Activated CD4-positive, CD25-positive, alpha-beta regulatory T cell treated with anti-CD3 and anti-CD28 coated beads, Interleukin-2, amount 50 U/mL, for 16 hours (primary cell): ENCODE measurements around the gene SERPINF2.
"Not testable (repeated sequence)": the region's sequence is repeated elsewhere in the genome, so short reads cannot be mapped to it uniquely, and the experiment has no call there.

Source experiments
- DNase-seq: peaks from one replicate; pipeline ENCODE4 v3.0.0-alpha.2; 2020; ENCODE audit warnings: low read depth, low spot score

Gene SERPINF2

GRCh38 chr17:1789936-1790335 lies 47.3 kb downstream of the SERPINF2 start:
- no peak for DNase-seq

DNA sequence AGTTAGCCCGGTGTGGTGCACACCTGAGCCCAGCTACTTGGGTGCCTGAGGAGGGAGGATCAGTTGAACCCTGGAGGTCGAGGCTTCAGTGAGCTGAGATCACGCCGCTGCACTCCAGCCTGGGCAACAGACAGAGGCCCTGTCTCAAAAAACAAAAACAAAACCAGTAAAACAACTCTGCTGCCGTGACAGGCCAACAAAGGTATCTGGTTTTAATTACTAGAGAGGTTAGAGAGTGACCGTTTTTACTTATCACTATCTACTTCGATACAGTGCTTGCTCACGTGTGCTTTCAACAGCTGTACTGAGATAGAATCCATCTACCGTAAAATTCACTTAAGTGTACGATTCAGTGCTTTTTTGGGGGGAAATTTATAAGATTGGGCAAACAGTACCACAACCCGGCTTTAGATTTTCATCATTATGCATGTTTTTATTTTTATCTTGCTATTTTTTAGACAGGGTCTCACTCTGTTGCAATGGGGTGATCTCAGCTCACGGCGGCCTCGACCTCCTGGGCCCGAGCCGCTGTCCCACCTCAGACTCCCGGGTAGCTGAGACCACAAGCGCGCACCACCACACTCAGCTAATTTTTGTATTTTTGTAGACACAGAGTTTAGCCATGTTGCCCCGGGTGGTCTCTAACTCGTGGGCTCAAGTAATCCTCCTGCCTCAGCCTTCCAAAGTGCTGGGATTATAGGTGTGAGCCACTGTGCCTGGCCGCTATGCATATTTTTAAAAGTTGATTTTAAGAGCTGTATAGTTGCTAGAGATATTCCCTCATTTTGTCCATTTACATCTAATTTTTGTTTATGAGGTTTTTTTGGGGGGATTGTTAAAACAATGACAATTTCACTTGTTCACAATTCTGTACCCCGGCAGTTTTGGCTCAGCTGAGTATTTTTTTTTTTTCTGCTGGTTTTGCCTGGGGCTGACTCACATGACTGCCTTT lies 50.1 kb downstream of the SERPINF2 start:
- DNase-seq, result no peak

- no peak for DNase-seq
These were observed 50.8 kb downstream of the SERPINF2 start for GRCh38 chr17:1793447-1793806.

- no peak for DNase-seq
These were observed 54.1 kb downstream of the SERPINF2 start for GRCh38 chr17:1796800-1797199.

DNA sequence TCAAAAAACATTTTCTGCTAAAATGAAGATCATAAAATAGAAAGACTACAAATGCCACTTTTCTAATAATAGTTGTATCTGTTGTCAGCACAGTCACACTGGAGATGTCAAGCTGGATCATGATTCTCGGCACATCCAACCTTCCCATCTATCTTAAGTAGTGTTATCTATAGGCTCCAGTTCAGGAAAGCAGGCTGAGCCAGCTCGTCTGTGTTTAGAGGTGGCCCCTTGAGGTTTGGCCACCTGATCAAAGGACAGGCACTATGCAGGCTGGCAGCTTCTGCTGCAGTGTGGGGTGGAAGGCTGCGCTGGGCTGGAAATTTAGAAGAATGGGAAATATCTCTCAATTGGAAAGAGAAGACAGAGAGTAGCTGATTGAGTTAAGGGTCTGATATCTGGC lies 54.7 kb downstream of the SERPINF2 start:
- DNase-seq, result no peak

DNA sequence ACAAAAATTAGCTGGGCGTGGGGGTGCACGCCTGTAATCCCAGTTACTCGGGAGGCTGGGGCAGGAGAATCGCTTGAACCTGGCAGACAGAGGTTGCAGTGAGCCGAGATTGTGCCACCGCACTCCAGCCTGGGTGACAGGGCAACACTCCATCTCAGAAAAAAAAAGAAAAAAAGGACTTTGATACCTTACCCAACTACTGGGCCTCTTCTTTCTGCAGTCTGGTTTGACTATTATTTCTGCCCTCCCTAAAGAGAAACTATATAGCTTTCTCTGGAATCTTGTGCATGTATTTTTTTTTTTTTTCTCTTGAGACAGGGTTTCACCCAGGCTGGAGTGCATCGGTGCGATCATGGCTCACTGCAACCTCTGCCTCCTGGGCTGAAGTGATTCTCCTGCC lies 55.2 kb downstream of the SERPINF2 start:
- DNase-seq, result not testable (repeated sequence)

DNA sequence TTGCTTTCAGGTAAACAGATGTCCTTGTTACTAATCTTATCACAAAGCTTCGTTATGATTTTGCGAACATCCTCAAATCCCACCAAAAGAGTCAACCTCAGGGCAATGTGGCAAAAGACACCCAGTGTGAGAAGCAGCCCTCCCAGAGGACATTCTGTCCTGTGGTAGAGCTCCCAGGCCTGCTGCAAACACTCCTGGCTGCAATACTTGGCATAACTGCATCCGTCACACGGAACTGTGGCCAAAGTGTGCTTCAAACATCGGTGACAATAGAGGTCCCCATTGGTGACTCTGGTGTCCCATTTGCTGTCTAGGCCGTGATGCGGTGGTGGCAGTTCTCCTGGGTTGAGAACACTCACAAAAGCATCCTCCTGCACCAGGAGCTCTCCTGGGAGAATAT lies 57.6 kb downstream of the SERPINF2 start:
- DNase-seq, result no peak

DNA sequence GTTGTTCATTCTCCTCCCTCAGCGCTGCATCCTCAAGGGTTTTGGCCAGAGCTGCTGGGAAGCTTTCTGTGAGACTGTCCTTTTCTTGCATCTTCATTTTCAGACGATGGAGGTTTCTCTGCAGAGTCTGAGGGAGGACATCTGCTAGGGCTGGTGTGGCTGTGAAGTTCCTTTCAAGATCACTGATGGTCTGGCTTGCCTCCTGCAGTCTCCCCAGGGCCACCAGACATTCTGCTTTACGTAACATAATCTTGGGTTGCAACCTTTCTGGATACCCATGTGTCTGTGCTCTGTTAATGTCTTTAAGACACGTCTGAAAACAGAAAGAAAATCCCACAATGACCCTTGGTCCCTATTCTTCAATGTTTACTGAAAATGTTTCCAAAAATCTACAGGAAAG lies 58.0 kb downstream of the SERPINF2 start:
- no peak for DNase-seq

GRCh38 chr17:1802429-1802828 lies 59.8 kb downstream of the SERPINF2 start:
- no peak for DNase-seq

DNA sequence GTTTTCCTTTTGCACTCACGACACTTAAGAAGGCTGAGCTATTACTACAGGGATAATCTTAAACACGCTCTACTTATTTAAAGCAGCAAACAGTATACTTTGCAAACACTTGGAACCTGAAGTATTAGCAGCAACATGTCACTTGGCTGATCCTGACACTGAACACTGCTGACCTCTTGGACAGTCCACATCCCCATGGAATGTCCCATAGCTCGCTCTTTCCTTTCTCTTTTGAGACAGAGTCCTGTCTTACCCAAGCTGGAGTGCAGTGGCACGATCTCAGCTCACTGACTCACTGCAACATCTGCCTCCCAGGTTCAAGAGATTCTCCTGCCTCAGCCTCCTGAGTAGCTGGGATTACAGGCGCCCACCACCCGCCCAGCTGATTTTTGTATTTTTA lies 60.6 kb downstream of the SERPINF2 start:
- no peak for DNase-seq
